Measurements from ENCODE around the gene NWD2.
"Not testable (repeated sequence)": the region's sequence is repeated elsewhere in the genome, so short reads cannot be mapped to it uniquely, and the experiment has no call there.

Gene NWD2

GRCh38 chr4:37489697-37490096 is 245.2 kb downstream of the NWD2 start:
- Histone ChIP-seq H3K27ac (ENCODE audit: low read depth, low read length) (no peak overlapping the region), H3K4me1 (ENCODE audit: insufficient read depth, low read length) (no peaks in the 10 kb centered on the region), H3K9ac (ENCODE audit: low read length) (no peak overlapping the region), H3K27me3 (ENCODE audit: control insufficient read depth in 1 of 2, insufficient read depth in 2 of 2, low read length in 2 of 2) (no peaks in the 10 kb centered on the region), H3K9me3 (ENCODE audit: low read length) (no peaks in the 10 kb centered on the region), H3K36me3 (ENCODE audit: insufficient read depth, low read length) (no peaks in the 10 kb centered on the region), H3K4me3 (ENCODE audit: low read depth in 1 of 2, low read length in 2 of 2) (no peak overlapping the region)

GRCh38 chr4:37490391-37491347 is 246.1 kb downstream of the NWD2 start:
- no peak overlapping the region for H3K9ac ChIP-seq (ENCODE audit: low read length)
- no peaks in the 10 kb centered on the region for H3K9me3 ChIP-seq (ENCODE audit: low read length)
- no peaks in the 10 kb centered on the region for H3K4me1 ChIP-seq (ENCODE audit: insufficient read depth, low read length)
- H3K27ac ChIP-seq (ENCODE audit: low read depth, low read length): no peak overlapping the region
- H3K36me3 ChIP-seq (ENCODE audit: insufficient read depth, low read length): no peaks in the 10 kb centered on the region
- no peak overlapping the region for H3K4me3 ChIP-seq (ENCODE audit: low read depth in 1 of 2, low read length in 2 of 2)
- no peaks in the 10 kb centered on the region for H3K27me3 ChIP-seq (ENCODE audit: control insufficient read depth in 1 of 2, insufficient read depth in 2 of 2, low read length in 2 of 2)

GRCh38 chr4:37495353-37495752 is 250.8 kb downstream of the NWD2 start:
- H3K27ac ChIP-seq (ENCODE audit: low read depth, low read length); H3K4me3 ChIP-seq (ENCODE audit: low read depth in 1 of 2, low read length in 2 of 2); H3K27me3 ChIP-seq (ENCODE audit: control insufficient read depth in 1 of 2, insufficient read depth in 2 of 2, low read length in 2 of 2); H3K4me1 ChIP-seq (ENCODE audit: insufficient read depth, low read length); H3K9me3 ChIP-seq (ENCODE audit: low read length); H3K36me3 ChIP-seq (ENCODE audit: insufficient read depth, low read length); H3K9ac ChIP-seq (ENCODE audit: low read length): not testable (repeated sequence)
